ENCODE data around the gene THAP9.

- TF ChIP-seq ARNTL (CRISPR knock-in tag; IDR thresholded peaks at IDR 0.05; ENCODE audit: borderline replicate concordance, low read depth) (no peak), CSDC2 (CRISPR knock-in tag; IDR thresholded peaks at IDR 0.05) (no peak), ZFP30 (CRISPR knock-in tag; IDR thresholded peaks at IDR 0.05) (no peak), ZFP3 (CRISPR knock-in tag; IDR thresholded peaks at IDR 0.05) (no peak), ZNF70 (CRISPR knock-in tag; IDR thresholded peaks at IDR 0.05) (no peak), RARB (CRISPR knock-in tag; IDR thresholded peaks at IDR 0.05) (no peak), CSRNP3 (CRISPR knock-in tag; IDR thresholded peaks at IDR 0.05) (no peak), ZNF8 (CRISPR knock-in tag; IDR thresholded peaks at IDR 0.05) (no peak), ISL1 (CRISPR knock-in tag; IDR thresholded peaks at IDR 0.05) (no peak), OSR1 (CRISPR knock-in tag; IDR thresholded peaks at IDR 0.05) (no peak), ZNF565 (CRISPR knock-in tag; conservative IDR thresholded peaks at IDR 0.05; ENCODE audit: low read depth) (no peak)
- TF ChIP-seq, protein P1, sequence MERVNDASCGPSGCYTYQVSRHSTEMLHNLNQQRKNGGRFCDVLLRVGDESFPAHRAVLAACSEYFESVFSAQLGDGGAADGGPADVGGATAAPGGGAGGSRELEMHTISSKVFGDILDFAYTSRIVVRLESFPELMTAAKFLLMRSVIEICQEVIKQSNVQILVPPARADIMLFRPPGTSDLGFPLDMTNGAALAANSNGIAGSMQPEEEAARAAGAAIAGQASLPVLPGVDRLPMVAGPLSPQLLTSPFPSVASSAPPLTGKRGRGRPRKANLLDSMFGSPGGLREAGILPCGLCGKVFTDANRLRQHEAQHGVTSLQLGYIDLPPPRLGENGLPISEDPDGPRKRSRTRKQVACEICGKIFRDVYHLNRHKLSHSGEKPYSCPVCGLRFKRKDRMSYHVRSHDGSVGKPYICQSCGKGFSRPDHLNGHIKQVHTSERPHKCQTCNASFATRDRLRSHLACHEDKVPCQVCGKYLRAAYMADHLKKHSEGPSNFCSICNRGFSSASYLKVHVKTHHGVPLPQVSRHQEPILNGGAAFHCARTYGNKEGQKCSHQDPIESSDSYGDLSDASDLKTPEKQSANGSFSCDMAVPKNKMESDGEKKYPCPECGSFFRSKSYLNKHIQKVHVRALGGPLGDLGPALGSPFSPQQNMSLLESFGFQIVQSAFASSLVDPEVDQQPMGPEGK (CRISPR knock-in tag; IDR thresholded peaks at IDR 0.05; ENCODE audit: borderline replicate concordance), result no peak
- TF ChIP-seq, protein P2, sequence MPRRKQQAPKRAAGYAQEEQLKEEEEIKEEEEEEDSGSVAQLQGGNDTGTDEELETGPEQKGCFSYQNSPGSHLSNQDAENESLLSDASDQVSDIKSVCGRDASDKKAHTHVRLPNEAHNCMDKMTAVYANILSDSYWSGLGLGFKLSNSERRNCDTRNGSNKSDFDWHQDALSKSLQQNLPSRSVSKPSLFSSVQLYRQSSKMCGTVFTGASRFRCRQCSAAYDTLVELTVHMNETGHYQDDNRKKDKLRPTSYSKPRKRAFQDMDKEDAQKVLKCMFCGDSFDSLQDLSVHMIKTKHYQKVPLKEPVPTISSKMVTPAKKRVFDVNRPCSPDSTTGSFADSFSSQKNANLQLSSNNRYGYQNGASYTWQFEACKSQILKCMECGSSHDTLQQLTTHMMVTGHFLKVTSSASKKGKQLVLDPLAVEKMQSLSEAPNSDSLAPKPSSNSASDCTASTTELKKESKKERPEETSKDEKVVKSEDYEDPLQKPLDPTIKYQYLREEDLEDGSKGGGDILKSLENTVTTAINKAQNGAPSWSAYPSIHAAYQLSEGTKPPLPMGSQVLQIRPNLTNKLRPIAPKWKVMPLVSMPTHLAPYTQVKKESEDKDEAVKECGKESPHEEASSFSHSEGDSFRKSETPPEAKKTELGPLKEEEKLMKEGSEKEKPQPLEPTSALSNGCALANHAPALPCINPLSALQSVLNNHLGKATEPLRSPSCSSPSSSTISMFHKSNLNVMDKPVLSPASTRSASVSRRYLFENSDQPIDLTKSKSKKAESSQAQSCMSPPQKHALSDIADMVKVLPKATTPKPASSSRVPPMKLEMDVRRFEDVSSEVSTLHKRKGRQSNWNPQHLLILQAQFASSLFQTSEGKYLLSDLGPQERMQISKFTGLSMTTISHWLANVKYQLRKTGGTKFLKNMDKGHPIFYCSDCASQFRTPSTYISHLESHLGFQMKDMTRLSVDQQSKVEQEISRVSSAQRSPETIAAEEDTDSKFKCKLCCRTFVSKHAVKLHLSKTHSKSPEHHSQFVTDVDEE (CRISPR knock-in tag; IDR thresholded peaks at IDR 0.05), result no peak
These were observed 497 bp upstream of the THAP9 start for GRCh38 chr4:82900066-82900410.
